Fibroblast of peridontal ligament (primary cell): ENCODE measurements around the gene SPATA4.
A peak's percentile ranks its signal among the peaks of the same experiment; 100 is the strongest.
"Not testable (repeated sequence)": the region's sequence is repeated elsewhere in the genome, so short reads cannot be mapped to it uniquely, and the experiment has no call there.

Experiments
- DNase-seq: peaks from one replicate; pipeline ENCODE4 v3.0.0-alpha.2; 2010; ENCODE audit errors: extremely low read depth

SPATA4 gene

GRCh38 chr4:176195184-176195978, at the start of gene SPATA4:
SPATA4 (minus strand) TSS chr4:176195585; CDS start chr4:176195562, 23 bp downstream.
- DNase-seq = peak; percentile 89

- no peak for DNase-seq
Observed at GRCh38 chr4:176242764-176243347, 47.5 kb upstream of the SPATA4 start.

- DNase-seq = no peak
Observed at GRCh38 chr4:176241703-176242102, 46.3 kb upstream of the SPATA4 start.

- peak; percentile 33 for DNase-seq
Observed at GRCh38 chr4:176238826-176239225, 43.4 kb upstream of the SPATA4 start.

GRCh38 chr4:176238157-176238610, 42.8 kb upstream of the SPATA4 start:
- DNase-seq = peak; percentile 98

- DNase-seq = peak; percentile 30
Observed at GRCh38 chr4:176236946-176237345, 41.6 kb upstream of the SPATA4 start.

- DNase-seq = peak; percentile 8
Observed at GRCh38 chr4:176230836-176231235, 35.5 kb upstream of the SPATA4 start.

- DNase-seq = no peak
Observed at GRCh38 chr4:176229645-176230044, 34.3 kb upstream of the SPATA4 start.

GRCh38 chr4:176226736-176227135, 31.4 kb upstream of the SPATA4 start:
- DNase-seq = peak; percentile 28

- DNase-seq = no peak
Observed at GRCh38 chr4:176223561-176223960, 28.2 kb upstream of the SPATA4 start.

- DNase-seq = no peak
Observed at GRCh38 chr4:176222149-176222548, 26.8 kb upstream of the SPATA4 start.

- no peak for DNase-seq
Observed at GRCh38 chr4:176217510-176217909, 22.1 kb upstream of the SPATA4 start.

GRCh38 chr4:176212351-176212750, 17.0 kb upstream of the SPATA4 start:
- DNase-seq = not testable (repeated sequence)

GRCh38 chr4:176210579-176211296, 15.4 kb upstream of the SPATA4 start:
- DNase-seq = no peak

- no peak for DNase-seq
Observed at GRCh38 chr4:176210101-176210500, 14.7 kb upstream of the SPATA4 start.

- DNase-seq = no peak
Observed at GRCh38 chr4:176209535-176209934, 14.2 kb upstream of the SPATA4 start.

GRCh38 chr4:176207839-176208238, 12.5 kb upstream of the SPATA4 start:
- DNase-seq = no peak

GRCh38 chr4:176205299-176205698, 9.9 kb upstream of the SPATA4 start:
- DNase-seq = no peak

GRCh38 chr4:176198316-176198903, 3.0 kb upstream of the SPATA4 start:
- DNase-seq = no peak

GRCh38 chr4:176193938-176194337, 1.4 kb downstream of the SPATA4 start:
- DNase-seq = peak; percentile 54

- peak; percentile 43 for DNase-seq
Observed at GRCh38 chr4:176193126-176193525, 2.3 kb downstream of the SPATA4 start.

GRCh38 chr4:176191974-176192373, 3.4 kb downstream of the SPATA4 start:
- DNase-seq = peak; percentile 56
